Measurements from ENCODE around the gene THRB. TPM values are rescaled to one million over a fixed set of nuclear protein-coding genes. Genes with fewer than 3 reads are reported as not detected.

Gene THRB
- total RNA-seq, 2 donors from 2014 or later: 6.7 to 6.9 TPM

GRCh38 chr3:24533561-24534193 is 39.0 kb upstream of the THRB start:
- Histone ChIP-seq H3K36me3 (replicated peaks in 1 of 2; ENCODE audit: insufficient read depth in 1 of 2, low read depth in 2 of 2) (no peaks in the 10 kb centered on the region), H3K4me3 (no peak overlapping the region), H3K9me3 (no peaks in the 10 kb centered on the region), H3K4me1 (peaks cover 10% of the 10 kb centered on the region), H3K27me3 (no peaks in the 10 kb centered on the region), H3K27ac (no peak overlapping the region)
- intact Hi-C loops (cut with DNase I): no loop called here
- no peak for TF ChIP-seq CTCF (IDR thresholded peaks at IDR 0.05)
- no peak for TF ChIP-seq POLR2A (IDR thresholded peaks at IDR 0.05)
- no peak for DNase-seq
- ATAC-seq: no peak
- WGBS, 2 donors: 77 to 82% methylated on average over 10 of the region's 10 CpGs

GRCh38 chr3:24530471-24530870 is 35.8 kb upstream of the THRB start:
- Histone ChIP-seq H3K4me1 (no peaks in the 10 kb centered on the region), H3K27me3 (no peaks in the 10 kb centered on the region), H3K27ac (no peak overlapping the region), H3K36me3 (replicated peaks in 1 of 2; ENCODE audit: insufficient read depth in 1 of 2, low read depth in 2 of 2) (no peaks in the 10 kb centered on the region), H3K9me3 (no peaks in the 10 kb centered on the region), H3K4me3 (no peak overlapping the region)
- whole genome bisulfite sequencing, 2 donors: 68 to 83% methylated on average over 4 of the region's 4 CpGs
- DNase-seq: no peak
- intact Hi-C loops (cut with DNase I): no loop called here
- TF ChIP-seq CTCF (IDR thresholded peaks at IDR 0.05) (no peak), POLR2A (IDR thresholded peaks at IDR 0.05) (no peak)
- ATAC-seq: no peak

GRCh38 chr3:24529210-24529609 is 34.6 kb upstream of the THRB start:
- Histone ChIP-seq H3K36me3 (replicated peaks in 1 of 2; ENCODE audit: insufficient read depth in 1 of 2, low read depth in 2 of 2) (no peaks in the 10 kb centered on the region), H3K9me3 (no peaks in the 10 kb centered on the region), H3K27ac (no peak overlapping the region), H3K4me1 (peaks cover 1% of the 10 kb centered on the region), H3K27me3 (no peaks in the 10 kb centered on the region), H3K4me3 (no peak overlapping the region)
- intact Hi-C loops (cut with DNase I): no loop called here
- DNase-seq: no peak
- TF ChIP-seq POLR2A (IDR thresholded peaks at IDR 0.05): no peak
- no peak for TF ChIP-seq CTCF (IDR thresholded peaks at IDR 0.05)
- no peak for ATAC-seq

GRCh38 chr3:24526640-24527212 is 32.1 kb upstream of the THRB start:
- Histone ChIP-seq H3K36me3 (replicated peaks in 1 of 2; ENCODE audit: insufficient read depth in 1 of 2, low read depth in 2 of 2) (no peaks in the 10 kb centered on the region), H3K27me3 (no peaks in the 10 kb centered on the region), H3K4me3 (no peak overlapping the region), H3K9me3 (no peaks in the 10 kb centered on the region), H3K4me1 (peaks cover 12% of the 10 kb centered on the region), H3K27ac (no peak overlapping the region)
- TF ChIP-seq POLR2A (IDR thresholded peaks at IDR 0.05): no peak
- TF ChIP-seq CTCF (IDR thresholded peaks at IDR 0.05): no peak
- no peak for DNase-seq
- ATAC-seq: no peak
- WGBS, 2 donors: 31 to 41% methylated on average over 2 of the region's 2 CpGs
- intact Hi-C loops (cut with DNase I): no loop called here

- peaks cover 18% of the 10 kb centered on the region for H3K4me1 ChIP-seq
- no peak overlapping the region for H3K4me3 ChIP-seq
- H3K27ac ChIP-seq: no peak overlapping the region
- H3K36me3 ChIP-seq (replicated peaks in 1 of 2; ENCODE audit: insufficient read depth in 1 of 2, low read depth in 2 of 2): no peaks in the 10 kb centered on the region
- intact Hi-C loops (cut with DNase I): no loop called here
- H3K9me3 ChIP-seq: no peaks in the 10 kb centered on the region
- no peak for TF ChIP-seq CTCF (IDR thresholded peaks at IDR 0.05)
- no peak for TF ChIP-seq POLR2A (IDR thresholded peaks at IDR 0.05)
- WGBS, 2 donors: 100% methylated on average over 1 of the region's 1 CpG
- ATAC-seq (no peak), DNase-seq (no peak)
- no peaks in the 10 kb centered on the region for H3K27me3 ChIP-seq
Measured at GRCh38 chr3:24525557-24525956, 30.9 kb upstream of the THRB start.
